Keratinocyte (primary cell): ENCODE data around the gene PRR7. TPM values are rescaled to one million over a fixed set of nuclear protein-coding genes. Genes with fewer than 3 reads are reported as not detected.

ENCODE experiments used
- DNase-seq: peaks from one replicate; pipeline ENCODE4 v3.0.0-alpha.2; 2011; ENCODE audit warnings: low read depth, missing footprints, low spot score
- FAIRE-seq: peaks from 2 replicates; lab custom pipeline; 2011; peaks lifted over from hg19 to GRCh38; lab: Jason Lieb, UNC
- H2AFZ ChIP-seq: 2 replicates; pipeline ENCODE4 v1.6.0; 2012; ENCODE audit warnings: low read length, control low read depth, inconsistent platforms; ENCODE audit not compliant: control insufficient read depth
- H3K27ac ChIP-seq: 2 replicates; pipeline ENCODE4 v1.5.1; 2011; ENCODE audit warnings: low read length; ENCODE audit not compliant: control insufficient read depth, insufficient read depth
- H3K27me3 ChIP-seq: 3 replicates; pipeline ENCODE4 v1.6.0; 2011; ENCODE audit warnings: low read length; ENCODE audit not compliant: control insufficient read depth, insufficient read depth; ENCODE audit errors: extremely low read depth
- H3K36me3 ChIP-seq, 2 experiments: 2 replicates in 1 of 2; 3 replicates in 1 of 2; pipeline ENCODE4 v1.5.1; 2011; ENCODE audit warnings: low read length in 2 of 2, mild to moderate bottlenecking in 1 of 2; ENCODE audit not compliant: control insufficient read depth in 2 of 2, insufficient read depth in 2 of 2; ENCODE audit errors: extremely low read depth in 1 of 2
- H3K4me1 ChIP-seq: 3 replicates; pipeline ENCODE4 v1.5.1; 2011; ENCODE audit warnings: low read length; ENCODE audit not compliant: control insufficient read depth, insufficient read depth; ENCODE audit errors: extremely low read depth
- H3K4me2 ChIP-seq: 3 replicates; pipeline ENCODE4 v1.6.0; 2011; ENCODE audit warnings: low read depth, low read length; ENCODE audit not compliant: control insufficient read depth, insufficient read depth; ENCODE audit errors: extremely low read depth
- H3K4me3 ChIP-seq, 3 experiments: fragments of 200-600 bp in 1 of 3; sonication (generic) in 1 of 3; 2 replicates in 2 of 3; 3 replicates in 1 of 3; pipeline ENCODE4 v1.5.1; 2011 to 2016; ENCODE audit warnings: low read length in 3 of 3, mild to moderate bottlenecking in 3 of 3, control low read depth in 2 of 3, inconsistent platforms in 1 of 3, low read depth in 1 of 3, mixed read lengths in 1 of 3, mixed run types in 1 of 3, moderate library complexity in 1 of 3; ENCODE audit not compliant: control insufficient read depth in 2 of 3, insufficient read depth in 2 of 3; ENCODE audit errors: extremely low read depth in 1 of 3
- H3K79me2 ChIP-seq: 2 replicates; pipeline ENCODE4 v1.6.0; 2012; ENCODE audit warnings: low read length; ENCODE audit not compliant: control insufficient read depth, insufficient read depth
- H3K9ac ChIP-seq: 3 replicates; pipeline ENCODE4 v1.6.0; 2011; ENCODE audit warnings: low read length; ENCODE audit not compliant: control insufficient read depth, insufficient read depth; ENCODE audit errors: extremely low read depth
- H3K9me1 ChIP-seq: 3 replicates; pipeline ENCODE4 v1.6.0; 2011; ENCODE audit warnings: low read length; ENCODE audit not compliant: control insufficient read depth, insufficient read depth; ENCODE audit errors: extremely low read depth
- H3K9me3 ChIP-seq: 2 replicates; pipeline ENCODE4 v1.5.1; 2012; ENCODE audit warnings: low read depth, low read length; ENCODE audit not compliant: control insufficient read depth
- H4K20me1 ChIP-seq: 3 replicates; pipeline ENCODE4 v1.6.0; 2011; ENCODE audit warnings: low read length; ENCODE audit not compliant: control insufficient read depth, insufficient read depth; ENCODE audit errors: extremely low read depth
- EZH2 ChIP-seq: IDR thresholded peaks from one replicate; pipeline ENCODE4 v1.6.1; 2012; ENCODE audit warnings: inconsistent platforms, mild to moderate bottlenecking, low read length, moderate library complexity
- dilution Hi-C: fragments of 300-500 bp; cut with MboI; formaldehyde crosslinking; loops from one replicate; pipeline ENCODE4 v1.7.0; 2020; ENCODE audit warnings: low sequenced_read_pairs; ENCODE audit not compliant: extremely low pct_ligation_motif_present
- polyA plus RNA-seq, 5 experiments: library from polyadenylated mRNA; depleted of rRNA in 3 of 5; stranded (reverse) in 3 of 5; stranded (forward) in 1 of 5; unstranded in 1 of 5; fragments of >200 nt; gene quantifications; 1 replicate in 1 of 5; 2 replicates in 3 of 5; 3 replicates in 1 of 5; pipeline versions ENCODE4 v1.2.1 to v1.2.3, GENCODE V29; 2011 to 2012; ENCODE audit warnings: missing spikeins in 2 of 5, low read depth in 1 of 5, low replicate concordance in 1 of 5
- TF ChIP-seq, protein P1 (sequence below), 3 experiments: IDR thresholded peaks in 1 of 3; conservative IDR thresholded peaks in 1 of 3; optimal IDR thresholded peaks in 1 of 3; 2 replicates in 2 of 3; 3 replicates in 1 of 3; pipeline versions ENCODE3 to v1.5.1; 2011; ENCODE audit warnings: low read length in 3 of 3, mild to moderate bottlenecking in 3 of 3, moderate library complexity in 2 of 3, control low read depth in 1 of 3, inconsistent platforms in 1 of 3; ENCODE audit not compliant: insufficient read depth in 2 of 3; ENCODE audit errors: extremely low read depth in 1 of 3

Gene PRR7
- polyA plus RNA-seq, 1 donor (not counting 4 experiments of a cell fraction or from before 2014, with no cell fraction given) = 1.1 TPM

DNA sequence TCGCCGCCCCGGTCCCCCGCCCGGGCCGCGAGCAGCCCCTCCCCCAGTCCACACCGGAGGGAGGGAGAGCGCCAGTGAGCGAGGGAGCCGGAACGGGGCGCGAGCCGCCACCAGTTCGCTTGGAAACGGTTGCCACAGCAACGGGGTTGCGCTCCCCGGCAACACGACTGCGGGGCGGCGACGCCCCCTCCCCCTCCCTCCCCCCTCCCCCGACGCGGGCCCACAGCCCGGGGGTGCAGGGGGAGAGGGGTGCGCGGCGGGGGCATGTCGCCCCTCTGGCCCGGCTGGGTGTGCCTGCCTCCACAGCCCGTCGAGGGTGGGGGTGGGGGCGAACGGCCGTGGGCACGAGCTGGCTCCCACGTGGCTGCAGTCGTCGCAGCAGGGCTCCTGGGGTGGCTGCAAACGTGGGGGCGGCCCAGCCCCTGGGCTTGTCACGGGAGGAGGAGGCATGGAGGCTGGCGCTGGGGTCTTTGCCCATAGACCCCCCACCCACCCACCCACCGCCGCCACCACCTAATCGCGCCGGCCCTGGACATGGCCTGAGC lies 524 bp downstream of the PRR7 start:
- H3K36me3 ChIP-seq = peaks cover 2 to 3% of the 10 kb centered on the region in 2 experiments
- no peak overlapping the region for H3K27ac ChIP-seq
- no peaks in the 10 kb centered on the region for H3K79me2 ChIP-seq
- H3K27me3 ChIP-seq = no peaks in the 10 kb centered on the region
- no peak for FAIRE-seq
- peak overlapping the region; percentile 61 for H3K9ac ChIP-seq
- H3K4me1 ChIP-seq = peaks cover 54% of the 10 kb centered on the region
- H4K20me1 ChIP-seq = no peaks in the 10 kb centered on the region
- no peaks in the 10 kb centered on the region for H3K9me1 ChIP-seq
- dilution Hi-C loops = no loop called here
- no peak overlapping the region for H2AFZ ChIP-seq
- peak overlapping the region; percentile 72 for H3K4me2 ChIP-seq
- peak overlapping the region; percentile 45 to 56 (median 56) for H3K4me3 ChIP-seq
- no peak for DNase-seq
- H3K9me3 ChIP-seq = no peaks in the 10 kb centered on the region
- TF ChIP-seq, protein P1, sequence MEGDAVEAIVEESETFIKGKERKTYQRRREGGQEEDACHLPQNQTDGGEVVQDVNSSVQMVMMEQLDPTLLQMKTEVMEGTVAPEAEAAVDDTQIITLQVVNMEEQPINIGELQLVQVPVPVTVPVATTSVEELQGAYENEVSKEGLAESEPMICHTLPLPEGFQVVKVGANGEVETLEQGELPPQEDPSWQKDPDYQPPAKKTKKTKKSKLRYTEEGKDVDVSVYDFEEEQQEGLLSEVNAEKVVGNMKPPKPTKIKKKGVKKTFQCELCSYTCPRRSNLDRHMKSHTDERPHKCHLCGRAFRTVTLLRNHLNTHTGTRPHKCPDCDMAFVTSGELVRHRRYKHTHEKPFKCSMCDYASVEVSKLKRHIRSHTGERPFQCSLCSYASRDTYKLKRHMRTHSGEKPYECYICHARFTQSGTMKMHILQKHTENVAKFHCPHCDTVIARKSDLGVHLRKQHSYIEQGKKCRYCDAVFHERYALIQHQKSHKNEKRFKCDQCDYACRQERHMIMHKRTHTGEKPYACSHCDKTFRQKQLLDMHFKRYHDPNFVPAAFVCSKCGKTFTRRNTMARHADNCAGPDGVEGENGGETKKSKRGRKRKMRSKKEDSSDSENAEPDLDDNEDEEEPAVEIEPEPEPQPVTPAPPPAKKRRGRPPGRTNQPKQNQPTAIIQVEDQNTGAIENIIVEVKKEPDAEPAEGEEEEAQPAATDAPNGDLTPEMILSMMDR (optimal IDR thresholded peaks at IDR 0.05 in 1 of 3, IDR thresholded peaks at IDR 0.05 in 1 of 3, conservative IDR thresholded peaks at IDR 0.05 in 1 of 3; ENCODE audit: extremely low read depth in 1 of 3, insufficient read depth in 2 of 3, low read length in 3 of 3) = no peak
- TF ChIP-seq EZH2 = no peak

DNA sequence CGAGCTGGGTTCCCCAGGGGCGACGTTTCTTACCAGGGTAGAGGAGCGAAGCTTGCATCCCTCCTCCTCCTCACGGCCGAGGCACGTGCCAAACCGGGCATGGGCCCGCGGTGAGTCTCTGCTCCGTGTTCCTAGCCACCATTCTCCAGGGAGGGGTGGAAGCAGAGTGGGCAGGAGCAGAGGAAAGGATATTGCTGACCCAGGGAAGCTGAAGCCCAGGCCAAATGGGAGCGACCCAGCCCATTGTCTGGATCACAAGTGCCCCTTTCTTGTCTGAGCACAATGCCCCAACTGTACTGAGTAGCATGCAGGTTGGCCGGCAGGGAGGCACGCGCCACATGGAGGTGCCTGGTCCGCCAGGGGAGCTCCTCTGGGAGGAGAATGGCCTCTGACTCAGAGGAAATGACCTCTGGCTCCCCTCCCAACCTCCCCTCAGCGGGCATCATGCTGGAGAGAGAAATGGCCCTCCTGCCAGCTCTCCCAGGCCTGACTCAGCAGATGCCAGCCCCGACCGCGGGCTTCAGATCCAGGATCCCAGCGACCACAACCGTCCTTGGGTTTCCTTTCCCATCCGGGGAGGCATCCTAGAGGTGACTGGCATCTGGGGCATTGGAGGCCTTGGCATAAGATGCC lies 1.1 kb downstream of the PRR7 start:
- peak overlapping the region; percentile 5 for H2AFZ ChIP-seq
- no peaks in the 10 kb centered on the region for H3K79me2 ChIP-seq
- peak overlapping the region; percentile 74 for H3K4me2 ChIP-seq
- no peak for DNase-seq
- peak overlapping the region; percentile 23 to 45 (median 24) for H3K4me3 ChIP-seq
- no peaks in the 10 kb centered on the region for H3K9me1 ChIP-seq
- dilution Hi-C loops = no loop called here
- no peaks in the 10 kb centered on the region for H4K20me1 ChIP-seq
- peak; percentile 71 for FAIRE-seq
- H3K27ac ChIP-seq = peak overlapping the region; percentile 39
- H3K4me1 ChIP-seq = peaks cover 58% of the 10 kb centered on the region
- H3K27me3 ChIP-seq = no peaks in the 10 kb centered on the region
- TF ChIP-seq EZH2 = no peak
- TF ChIP-seq, protein P1 (optimal IDR thresholded peaks at IDR 0.05 in 1 of 3, IDR thresholded peaks at IDR 0.05 in 1 of 3, conservative IDR thresholded peaks at IDR 0.05 in 1 of 3; ENCODE audit: extremely low read depth in 1 of 3, insufficient read depth in 2 of 3, low read length in 3 of 3) = no peak
- H3K36me3 ChIP-seq = peaks cover 2 to 3% of the 10 kb centered on the region in 2 experiments
- H3K9ac ChIP-seq = peak overlapping the region; percentile 36
- no peaks in the 10 kb centered on the region for H3K9me3 ChIP-seq
